ENCODE results near the gene NFIB.

Gene NFIB

GRCh38 chr9:14080959-14081542, 232.9 kb downstream of the NFIB start:
- no peak for FAIRE-seq
- TF ChIP-seq POLR2AphosphoS5 (IDR thresholded peaks at IDR 0.05; ENCODE audit: low read depth, low read length) (no peak), SPI1 (IDR thresholded peaks at IDR 0.05; ENCODE audit: low read depth, low read length) (no peak), TAF1 (IDR thresholded peaks at IDR 0.05; ENCODE audit: low read depth, low read length) (no peak), POLR2A (IDR thresholded peaks at IDR 0.05; ENCODE audit: low read depth, low read length) (no peak), PAX5 (IDR thresholded peaks at IDR 0.05; ENCODE audit: insufficient read depth, low read length, severe bottlenecking) (no peak), POU2F2 (IDR thresholded peaks at IDR 0.05; ENCODE audit: low read depth, low read length) (no peak)
- DNase-seq (ENCODE audit: insufficient read length, low spot score): no peak

- no peak for DNase-seq (ENCODE audit: insufficient read length, low spot score)
- FAIRE-seq: no peak
- TF ChIP-seq SPI1 (IDR thresholded peaks at IDR 0.05; ENCODE audit: low read depth, low read length) (no peak), PAX5 (IDR thresholded peaks at IDR 0.05; ENCODE audit: insufficient read depth, low read length, severe bottlenecking) (no peak), POLR2AphosphoS5 (IDR thresholded peaks at IDR 0.05; ENCODE audit: low read depth, low read length) (no peak), TAF1 (IDR thresholded peaks at IDR 0.05; ENCODE audit: low read depth, low read length) (no peak), POU2F2 (IDR thresholded peaks at IDR 0.05; ENCODE audit: low read depth, low read length) (no peak), POLR2A (IDR thresholded peaks at IDR 0.05; ENCODE audit: low read depth, low read length) (no peak)
Observed at GRCh38 chr9:14079440-14079839, 234.5 kb downstream of the NFIB start.

GRCh38 chr9:14077672-14078071, 236.3 kb downstream of the NFIB start:
- no peak for TF ChIP-seq POLR2AphosphoS5 (IDR thresholded peaks at IDR 0.05; ENCODE audit: low read depth, low read length)
- TF ChIP-seq PAX5 (IDR thresholded peaks at IDR 0.05; ENCODE audit: insufficient read depth, low read length, severe bottlenecking): no peak
- no peak for TF ChIP-seq POLR2A (IDR thresholded peaks at IDR 0.05; ENCODE audit: low read depth, low read length)
- DNase-seq (ENCODE audit: insufficient read length, low spot score): no peak
- no peak for FAIRE-seq

DNA sequence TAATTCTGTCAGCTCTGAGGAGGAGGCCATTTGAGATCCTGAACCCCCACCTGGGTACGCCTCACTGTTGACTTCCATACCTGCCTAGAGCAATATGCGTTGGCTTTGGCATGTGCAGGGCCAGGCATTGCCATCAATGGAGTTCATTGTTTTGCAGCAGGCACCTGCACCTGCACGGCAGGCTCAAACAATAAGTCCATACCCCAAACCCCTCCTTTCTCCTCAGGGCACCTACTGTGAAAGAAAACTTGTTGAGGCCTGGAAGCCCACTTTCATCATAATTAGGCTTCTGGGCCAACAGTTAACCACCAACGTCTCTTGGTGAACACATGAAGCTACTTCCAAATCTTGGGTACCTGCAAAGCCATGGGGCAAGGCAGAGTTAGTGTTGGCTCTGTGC, 238.7 kb downstream of the NFIB start:
- FAIRE-seq (no peak), DNase-seq (ENCODE audit: insufficient read length, low spot score) (no peak)
- TF ChIP-seq POLR2AphosphoS5 (IDR thresholded peaks at IDR 0.05; ENCODE audit: low read depth, low read length) (no peak), TAF1 (IDR thresholded peaks at IDR 0.05; ENCODE audit: low read depth, low read length) (no peak), SPI1 (IDR thresholded peaks at IDR 0.05; ENCODE audit: low read depth, low read length) (no peak), POLR2A (IDR thresholded peaks at IDR 0.05; ENCODE audit: low read depth, low read length) (no peak), PAX5 (IDR thresholded peaks at IDR 0.05; ENCODE audit: insufficient read depth, low read length, severe bottlenecking) (no peak), POU2F2 (IDR thresholded peaks at IDR 0.05; ENCODE audit: low read depth, low read length) (no peak)

GRCh38 chr9:14072850-14073249, 241.1 kb downstream of the NFIB start:
- no peak for DNase-seq (ENCODE audit: insufficient read length, low spot score)
- no peak for TF ChIP-seq POU2F2 (IDR thresholded peaks at IDR 0.05; ENCODE audit: low read depth, low read length)
- no peak for TF ChIP-seq SPI1 (IDR thresholded peaks at IDR 0.05; ENCODE audit: low read depth, low read length)
- TF ChIP-seq PAX5 (IDR thresholded peaks at IDR 0.05; ENCODE audit: insufficient read depth, low read length, severe bottlenecking): no peak
- no peak for TF ChIP-seq POLR2AphosphoS5 (IDR thresholded peaks at IDR 0.05; ENCODE audit: low read depth, low read length)
- FAIRE-seq: no peak

GRCh38 chr9:14071484-14071883, 242.5 kb downstream of the NFIB start:
- no peak for FAIRE-seq

GRCh38 chr9:14068690-14069089, 245.3 kb downstream of the NFIB start:
- FAIRE-seq: no peak
- DNase-seq (ENCODE audit: insufficient read length, low spot score): no peak
- TF ChIP-seq POLR2AphosphoS5 (IDR thresholded peaks at IDR 0.05; ENCODE audit: low read depth, low read length) (no peak), SPI1 (IDR thresholded peaks at IDR 0.05; ENCODE audit: low read depth, low read length) (no peak), PAX5 (IDR thresholded peaks at IDR 0.05; ENCODE audit: insufficient read depth, low read length, severe bottlenecking) (no peak), POLR2A (IDR thresholded peaks at IDR 0.05; ENCODE audit: low read depth, low read length) (no peak), POU2F2 (IDR thresholded peaks at IDR 0.05; ENCODE audit: low read depth, low read length) (no peak), TAF1 (IDR thresholded peaks at IDR 0.05; ENCODE audit: low read depth, low read length) (no peak)

More at GRCh38 chr9:14071484-14071883, 242.5 kb downstream of the NFIB start:
- no peak for DNase-seq (ENCODE audit: insufficient read length, low spot score)
- TF ChIP-seq POLR2AphosphoS5 (IDR thresholded peaks at IDR 0.05; ENCODE audit: low read depth, low read length) (no peak), SPI1 (IDR thresholded peaks at IDR 0.05; ENCODE audit: low read depth, low read length) (no peak), PAX5 (IDR thresholded peaks at IDR 0.05; ENCODE audit: insufficient read depth, low read length, severe bottlenecking) (no peak), TAF1 (IDR thresholded peaks at IDR 0.05; ENCODE audit: low read depth, low read length) (no peak), POLR2A (IDR thresholded peaks at IDR 0.05; ENCODE audit: low read depth, low read length) (no peak), POU2F2 (IDR thresholded peaks at IDR 0.05; ENCODE audit: low read depth, low read length) (no peak)

DNA sequence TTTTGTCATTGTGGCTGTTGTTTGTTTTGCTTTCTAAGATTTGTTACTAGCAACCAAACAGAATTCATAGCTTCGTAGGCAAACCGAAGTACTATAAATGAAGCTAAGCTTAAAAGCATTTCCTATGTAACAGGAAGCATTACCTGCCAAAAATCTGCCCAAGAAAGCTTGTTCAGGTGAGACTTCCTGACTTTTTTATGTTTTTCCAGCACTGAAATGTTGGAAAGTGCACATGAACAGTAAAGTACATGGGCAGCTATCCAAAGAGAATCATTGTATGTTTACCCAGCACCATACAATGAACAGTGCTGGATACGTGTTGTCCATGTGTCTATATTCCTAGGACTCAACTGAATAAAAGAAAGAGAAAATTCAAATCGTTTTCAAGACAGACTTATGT, 247.1 kb downstream of the NFIB start:
- no peak for FAIRE-seq
- no peak for TF ChIP-seq POU2F2 (IDR thresholded peaks at IDR 0.05; ENCODE audit: low read depth, low read length)
- TF ChIP-seq SPI1 (IDR thresholded peaks at IDR 0.05; ENCODE audit: low read depth, low read length): no peak
- TF ChIP-seq PAX5 (IDR thresholded peaks at IDR 0.05; ENCODE audit: insufficient read depth, low read length, severe bottlenecking): no peak
- TF ChIP-seq POLR2AphosphoS5 (IDR thresholded peaks at IDR 0.05; ENCODE audit: low read depth, low read length): no peak
- no peak for TF ChIP-seq POLR2A (IDR thresholded peaks at IDR 0.05; ENCODE audit: low read depth, low read length)
- no peak for TF ChIP-seq TAF1 (IDR thresholded peaks at IDR 0.05; ENCODE audit: low read depth, low read length)
- DNase-seq (ENCODE audit: insufficient read length, low spot score): no peak

DNA sequence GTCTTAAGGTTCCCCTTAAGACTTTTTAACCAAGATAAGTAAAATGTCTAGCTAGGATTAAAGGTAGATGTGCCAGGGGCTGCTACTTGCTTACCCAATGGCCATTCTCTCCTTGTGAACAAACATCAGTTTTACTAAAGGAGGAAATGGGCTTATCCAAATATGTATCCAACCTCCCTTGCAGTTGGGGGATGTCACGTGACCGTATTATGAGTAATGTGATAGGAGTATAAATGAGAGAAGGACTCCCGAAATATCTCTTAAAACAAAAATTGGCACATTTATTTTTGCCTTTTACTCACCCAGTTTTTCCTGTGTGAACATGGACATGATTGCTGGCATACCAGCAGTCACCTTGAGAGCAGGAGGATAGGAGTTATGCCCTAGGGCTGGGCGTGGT, 247.9 kb downstream of the NFIB start:
- FAIRE-seq (no peak), DNase-seq (ENCODE audit: insufficient read length, low spot score) (no peak)
- TF ChIP-seq SPI1 (IDR thresholded peaks at IDR 0.05; ENCODE audit: low read depth, low read length) (no peak), POLR2AphosphoS5 (IDR thresholded peaks at IDR 0.05; ENCODE audit: low read depth, low read length) (no peak), PAX5 (IDR thresholded peaks at IDR 0.05; ENCODE audit: insufficient read depth, low read length, severe bottlenecking) (no peak), POU2F2 (IDR thresholded peaks at IDR 0.05; ENCODE audit: low read depth, low read length) (no peak), TAF1 (IDR thresholded peaks at IDR 0.05; ENCODE audit: low read depth, low read length) (no peak), POLR2A (IDR thresholded peaks at IDR 0.05; ENCODE audit: low read depth, low read length) (no peak)

DNA sequence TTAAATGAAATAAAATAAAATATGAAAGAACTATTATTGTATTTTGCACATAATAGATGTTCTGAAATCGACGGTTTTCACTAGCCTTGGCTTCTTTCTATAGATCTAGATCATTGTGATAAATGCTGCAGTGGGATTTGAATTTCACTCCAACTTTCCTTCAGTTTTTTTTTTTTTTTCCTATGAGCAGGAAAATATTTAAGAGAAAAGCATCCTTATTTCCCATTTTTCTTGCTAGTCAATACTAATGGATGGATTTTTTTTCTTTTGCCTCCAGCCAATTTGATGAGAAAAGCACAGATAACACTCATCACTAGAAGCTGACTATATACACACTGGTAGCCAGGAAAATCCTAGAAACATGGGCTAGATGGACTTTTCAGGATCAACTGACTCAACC, 249.0 kb downstream of the NFIB start:
- DNase-seq (ENCODE audit: insufficient read length, low spot score) (no peak), FAIRE-seq (no peak)
- no peak for TF ChIP-seq POLR2A (IDR thresholded peaks at IDR 0.05; ENCODE audit: low read depth, low read length)
- no peak for TF ChIP-seq POU2F2 (IDR thresholded peaks at IDR 0.05; ENCODE audit: low read depth, low read length)
- no peak for TF ChIP-seq POLR2AphosphoS5 (IDR thresholded peaks at IDR 0.05; ENCODE audit: low read depth, low read length)
- TF ChIP-seq PAX5 (IDR thresholded peaks at IDR 0.05; ENCODE audit: insufficient read depth, low read length, severe bottlenecking): no peak
